GM11168 (cell line): ENCODE data around the gene AGBL5.

Source experiments
- in situ Hi-C: fragments of 300-500 bp; cut with MboI; formaldehyde crosslinking; loops from one replicate; pipeline ENCODE4 v1.12.0; 2022; ENCODE audit warnings: low sequenced_read_pairs; ENCODE audit not compliant: unreplicated experiment

The AGBL5 gene

DNA sequence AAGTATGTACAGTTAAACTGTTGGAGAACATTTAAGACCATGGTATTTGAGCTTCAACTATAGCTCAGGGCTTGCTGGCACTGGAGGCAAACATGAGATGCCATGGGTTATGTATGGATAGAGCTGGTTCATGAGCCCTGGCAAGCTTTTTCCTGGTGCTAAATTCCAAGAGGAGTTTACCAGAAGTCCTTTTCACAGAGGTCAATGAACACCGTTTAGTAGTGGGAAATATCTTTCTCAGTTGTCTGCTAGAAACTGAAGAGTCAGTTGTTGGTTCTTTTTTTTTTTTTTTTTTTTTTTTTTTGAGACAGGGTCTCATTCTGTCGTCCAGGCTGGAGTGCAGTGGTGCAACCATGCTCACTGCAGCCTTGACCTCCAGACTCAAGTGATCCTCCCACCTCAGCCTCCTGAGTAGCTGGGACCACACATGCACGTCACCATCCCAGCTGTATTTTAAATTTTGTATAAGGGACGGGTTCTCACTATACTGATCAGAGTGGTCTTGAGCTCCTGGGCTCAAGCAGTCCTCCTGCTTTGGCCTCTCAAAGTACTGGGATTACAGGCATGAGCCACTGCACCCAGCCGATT lies 36.4 kb downstream of the AGBL5 start:
- in situ Hi-C loops: no loop called here

DNA sequence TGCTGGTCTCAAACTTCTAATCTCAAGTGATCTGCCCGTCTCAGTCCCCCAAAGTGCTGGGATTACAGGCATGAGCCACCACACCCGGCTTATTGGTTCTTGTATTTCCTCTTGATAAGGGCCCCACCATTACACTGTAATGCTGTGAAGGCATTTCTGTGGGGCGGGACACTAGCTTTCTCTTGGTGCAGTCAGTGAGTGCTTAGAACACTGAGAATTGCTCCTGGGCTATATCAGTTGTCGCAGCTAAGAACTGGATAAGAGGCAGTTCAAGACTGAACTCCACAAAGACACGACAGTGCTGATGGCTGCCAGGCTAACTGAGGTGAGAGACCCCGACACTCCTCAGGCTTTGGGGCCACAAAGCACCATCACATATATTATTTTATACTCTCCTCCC lies 37.2 kb downstream of the AGBL5 start:
- in situ Hi-C loops: no loop called here

DNA sequence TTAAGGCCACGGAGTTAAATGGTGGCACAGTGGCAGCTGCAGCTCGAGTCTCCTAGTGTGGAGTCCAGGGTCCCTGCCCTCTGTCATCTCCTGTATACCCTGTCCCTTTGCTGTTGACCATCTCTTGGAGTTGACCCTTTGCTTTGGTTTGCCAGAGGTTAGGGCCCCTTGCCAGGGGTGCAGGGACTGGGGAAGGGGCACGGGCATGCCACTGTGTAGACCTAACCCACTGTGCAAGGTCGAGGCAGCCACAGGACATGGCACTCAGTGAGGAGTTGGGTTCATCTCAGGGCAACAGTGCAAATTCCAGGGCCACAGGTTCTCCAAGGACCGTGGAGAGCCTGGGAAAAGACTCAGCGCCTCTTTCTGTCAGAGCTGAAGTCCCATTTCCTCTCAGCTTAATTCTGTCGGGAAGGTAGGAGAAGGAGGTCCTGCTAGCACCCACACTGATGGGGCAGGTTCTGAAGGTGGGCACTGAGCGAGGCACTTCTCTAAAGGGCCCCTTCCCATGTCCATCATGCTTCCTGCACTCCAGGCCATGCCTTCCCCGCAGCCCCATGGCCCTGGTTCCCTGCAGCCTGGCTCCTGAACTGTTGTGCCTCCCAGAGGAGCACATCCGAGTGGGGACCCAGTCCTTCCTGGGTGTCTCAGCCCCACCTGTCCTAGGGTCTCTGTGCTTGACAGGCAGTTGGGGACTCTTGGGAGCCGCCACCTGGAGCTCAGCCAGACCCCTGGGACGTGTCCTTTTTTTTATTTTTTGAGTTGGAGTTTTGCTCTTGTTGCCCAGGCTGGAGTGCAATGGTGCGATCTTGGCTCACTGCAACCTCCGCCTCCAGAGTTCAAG lies 37.9 kb downstream of the AGBL5 start:
- in situ Hi-C loops: no loop called here

DNA sequence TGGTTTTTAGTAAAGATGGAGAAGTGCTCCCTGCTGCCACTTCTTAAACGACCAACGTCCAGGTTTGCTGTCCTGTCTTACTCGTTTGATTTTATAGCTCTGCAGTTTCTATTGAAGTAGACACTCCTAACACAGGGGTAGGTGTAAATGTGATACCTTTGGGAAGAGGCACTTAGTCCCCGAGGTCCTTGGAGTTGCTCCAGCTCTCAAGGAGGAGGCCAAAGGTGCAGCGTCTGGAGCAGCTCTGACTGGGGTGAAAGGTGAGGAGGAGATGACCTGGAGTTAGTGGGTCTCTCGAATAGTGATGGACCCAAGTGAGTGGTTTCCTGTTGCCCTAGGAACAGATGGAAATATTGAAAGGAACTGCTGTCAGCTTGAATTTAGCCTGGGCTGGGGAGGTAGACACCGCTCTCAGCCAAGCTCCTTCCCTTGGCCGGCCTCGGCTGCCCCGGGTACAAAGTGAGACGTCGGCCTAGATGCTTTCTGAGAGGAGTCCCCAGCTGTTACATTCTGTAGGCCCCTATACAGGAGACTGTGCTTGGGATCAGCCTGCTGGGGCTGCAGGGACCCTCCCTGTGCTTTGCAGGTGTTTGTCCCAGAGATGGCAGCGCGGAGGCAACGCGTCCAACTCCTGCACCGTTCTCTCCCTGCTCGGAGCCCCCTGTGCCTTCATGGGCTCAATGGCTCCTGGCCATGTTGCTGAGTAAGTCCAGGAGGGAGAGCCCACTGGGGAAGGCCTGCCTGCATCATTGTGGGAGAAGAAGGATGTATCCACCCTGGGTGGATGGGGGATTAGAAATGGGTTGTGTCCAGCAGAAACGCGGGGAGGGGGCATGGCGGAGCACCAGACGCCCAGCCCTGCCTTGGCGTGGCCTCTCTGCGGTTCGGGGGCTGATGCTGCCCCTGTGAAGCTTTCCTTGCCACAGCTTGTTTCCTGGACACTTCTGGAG lies 40.6 kb downstream of the AGBL5 start:
- in situ Hi-C loops: no loop called here

DNA sequence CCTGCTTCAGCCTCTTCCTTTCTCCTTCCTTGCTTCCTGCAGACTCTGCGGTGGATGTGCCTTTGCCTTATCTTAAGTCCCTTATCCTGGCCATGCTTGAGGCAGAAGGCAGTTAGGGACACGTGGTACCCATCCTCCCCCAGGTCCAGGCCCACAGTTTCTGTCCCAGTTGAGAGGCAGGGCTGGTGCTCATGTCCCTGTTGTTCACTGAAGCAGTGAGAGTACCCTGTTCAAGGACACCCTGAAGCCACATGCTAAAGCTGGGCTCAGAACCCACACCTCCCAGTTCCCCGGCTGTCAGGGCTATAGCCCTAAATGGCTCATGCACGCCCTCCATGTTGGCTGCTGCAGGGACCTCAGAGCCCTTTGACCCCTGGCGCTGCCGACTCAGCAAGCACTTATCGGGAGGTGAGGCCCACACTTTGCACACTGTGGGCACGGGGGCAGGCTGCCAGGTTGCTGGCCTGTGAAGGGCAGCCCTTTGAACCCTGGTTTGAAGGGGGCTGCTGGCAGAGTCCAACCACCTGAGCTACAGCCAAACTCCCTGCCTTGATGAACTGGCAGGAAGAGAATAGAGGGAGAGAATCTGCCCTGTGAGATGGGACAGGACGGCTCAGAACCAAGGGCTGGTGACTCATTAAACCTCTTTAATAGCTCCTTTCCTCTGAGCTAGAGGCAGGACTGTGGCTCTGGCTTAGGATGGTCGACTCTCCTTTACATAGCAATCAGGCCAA lies 41.4 kb downstream of the AGBL5 start:
- in situ Hi-C loops: no loop called here

DNA sequence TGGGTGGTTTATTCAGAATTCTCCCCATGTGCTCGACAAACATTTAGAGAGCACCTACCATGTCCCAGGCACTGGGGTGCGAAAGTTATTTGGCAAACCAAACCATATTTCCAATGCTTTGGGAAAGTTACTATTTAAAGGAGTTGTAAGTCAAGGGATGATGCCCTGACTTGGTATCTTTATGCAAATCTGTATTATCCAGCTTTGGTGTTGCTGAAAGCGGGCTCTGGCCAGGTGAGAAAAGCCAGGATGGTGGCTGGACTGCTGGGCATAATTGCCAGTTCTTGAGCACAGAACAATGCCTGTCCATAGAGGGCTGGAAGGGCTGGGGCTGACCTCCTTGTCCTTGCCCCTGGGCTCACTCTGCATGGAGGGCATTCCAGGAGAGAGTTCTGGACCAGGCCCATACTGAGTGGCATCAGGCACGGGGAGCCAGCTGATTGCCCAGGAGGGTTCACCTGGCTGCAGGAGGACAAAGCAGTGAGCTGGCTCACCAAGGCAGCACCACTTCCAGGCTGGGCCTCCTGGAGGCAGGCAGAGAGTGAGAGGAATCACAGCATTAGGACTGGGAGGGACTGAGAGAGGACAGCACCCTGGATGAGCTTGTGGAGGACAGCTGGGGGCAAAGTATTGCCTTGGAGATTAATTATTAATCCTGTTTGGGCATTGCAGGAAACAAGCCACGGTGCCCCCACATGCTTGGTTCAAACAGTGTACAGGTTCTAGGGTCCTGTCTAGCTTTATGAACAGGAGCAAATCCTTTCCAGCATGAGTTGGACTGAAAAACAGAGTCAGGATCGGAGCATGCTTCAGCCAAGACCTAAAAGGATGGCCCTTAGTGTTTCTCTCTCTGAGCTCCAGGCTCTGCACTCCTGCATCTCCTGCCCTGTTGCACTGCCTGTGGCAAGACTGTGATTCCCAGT lies 42.2 kb downstream of the AGBL5 start:
- in situ Hi-C loops: no loop called here

DNA sequence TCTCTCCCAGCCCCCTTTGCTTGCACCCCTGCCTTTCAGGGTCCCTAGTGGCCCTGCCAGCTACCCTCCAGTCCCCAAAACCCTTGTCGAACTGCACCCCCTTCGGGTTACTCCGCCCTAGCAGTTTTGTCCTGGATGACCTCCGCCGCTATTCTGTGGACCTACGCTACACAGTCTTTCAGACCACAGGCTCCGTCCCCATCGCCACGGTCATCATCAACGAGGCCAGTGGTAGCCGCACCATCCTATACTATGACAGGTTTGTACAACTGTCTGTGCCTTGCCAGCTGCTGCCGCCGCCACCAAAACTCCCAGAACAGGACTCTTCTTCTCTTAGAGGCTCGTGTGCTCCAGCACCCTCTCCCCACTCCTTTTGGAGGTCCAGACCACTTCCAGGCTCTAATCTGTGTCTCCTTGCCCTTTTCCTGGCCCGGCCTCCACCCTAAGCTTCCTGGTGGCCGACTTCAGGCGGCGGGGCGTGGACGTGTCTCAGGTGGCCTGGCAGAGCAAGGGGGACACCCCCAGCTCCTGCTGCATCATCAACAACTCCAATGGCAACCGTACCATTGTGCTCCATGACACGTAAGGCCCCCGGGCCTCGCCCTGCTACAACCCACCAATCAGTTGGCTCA lies 43.0 kb downstream of the AGBL5 start:
- in situ Hi-C loops: no loop called here

DNA sequence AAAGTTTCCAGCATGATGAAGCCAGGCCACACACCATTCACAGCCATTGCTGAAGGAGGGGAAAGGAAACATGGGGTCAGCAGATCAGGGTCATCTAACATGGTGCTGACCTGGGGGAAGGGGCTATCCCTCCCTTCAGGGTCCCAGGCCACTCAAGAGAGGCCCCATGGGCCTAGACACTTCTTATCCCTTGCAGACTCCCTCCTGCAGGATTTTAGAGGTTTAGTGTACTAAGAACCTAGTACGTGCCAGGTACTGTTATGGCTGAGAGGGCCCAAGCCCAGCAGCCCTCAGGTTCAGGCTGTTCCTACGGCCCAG lies 43.9 kb downstream of the AGBL5 start:
- in situ Hi-C loops: loop anchor here (5.0 kb wide), 1 partner anchor 102 kb away; no protein-coding TSS in a partner anchor

DNA sequence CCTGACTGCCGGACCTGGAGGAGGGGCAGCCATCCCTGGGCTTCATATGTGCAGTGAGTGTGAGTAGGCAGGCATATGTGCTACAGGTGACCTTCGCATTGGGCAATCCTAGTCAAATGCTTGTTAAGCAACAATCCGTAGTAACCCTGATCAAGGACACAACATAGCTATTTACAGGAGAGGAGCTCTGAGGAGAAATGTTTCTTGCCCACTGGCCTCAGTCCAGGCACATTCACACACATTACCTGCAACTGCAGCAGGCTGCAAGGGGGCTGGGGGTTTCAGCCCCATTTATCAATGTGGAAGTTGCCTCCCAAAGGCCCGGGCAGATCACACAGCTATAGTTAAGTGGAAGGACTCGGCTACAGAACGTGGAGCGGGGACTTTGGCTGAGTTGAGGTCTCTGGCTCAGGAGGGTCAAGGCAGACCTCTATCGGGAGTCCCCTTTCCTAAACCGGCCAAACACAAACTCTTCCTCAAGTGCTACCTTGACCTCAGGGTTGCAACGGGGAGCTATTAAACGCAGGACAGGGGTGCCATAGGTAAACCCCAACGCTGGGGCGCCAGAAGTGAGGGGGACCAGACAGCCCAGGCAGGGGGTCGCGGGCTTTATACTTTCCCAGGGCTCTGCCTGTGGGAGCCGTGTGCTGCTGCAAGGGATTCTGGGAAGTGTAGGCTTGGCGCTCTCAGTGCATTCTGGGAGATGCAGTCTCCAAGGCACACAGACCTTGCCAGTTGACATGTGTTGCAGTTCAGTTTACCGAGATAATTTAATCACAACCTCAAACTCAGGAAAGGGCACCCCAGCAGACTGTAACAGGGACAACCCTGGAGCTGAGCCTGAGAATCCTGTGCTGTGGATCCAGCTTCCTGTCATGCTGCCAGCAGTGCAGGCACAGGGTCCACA lies 44.5 kb downstream of the AGBL5 start:
- in situ Hi-C loops: loop anchor here (5.0 kb wide), 1 partner anchor 101 kb away; no protein-coding TSS in a partner anchor

DNA sequence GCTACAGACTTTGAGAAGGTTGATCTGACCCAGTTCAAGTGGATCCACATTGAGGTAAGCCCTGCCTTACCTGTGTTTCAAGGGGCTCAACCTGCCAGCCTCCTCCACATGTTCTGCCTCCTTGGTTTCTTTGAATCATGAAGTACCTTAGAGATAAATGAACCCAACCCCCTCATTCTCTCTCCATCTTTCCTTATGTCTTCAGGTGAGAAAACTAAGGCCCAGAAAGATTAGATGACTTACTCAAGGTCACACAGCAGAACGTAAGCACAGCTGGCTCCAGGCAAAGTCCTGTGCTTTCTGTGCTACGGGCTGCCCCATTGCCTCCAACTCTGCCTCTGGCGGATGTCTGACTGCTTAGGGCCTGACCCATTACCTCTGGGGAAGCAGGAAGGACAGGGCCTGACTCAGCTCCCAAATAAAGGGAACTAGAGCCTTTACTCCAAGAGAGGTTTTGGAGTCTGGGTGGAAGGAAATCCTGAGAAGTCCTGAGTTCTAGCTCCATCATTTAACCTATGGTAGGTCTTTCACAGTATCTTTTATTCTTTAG lies 45.4 kb downstream of the AGBL5 start:
- in situ Hi-C loops: loop anchor here (5.0 kb wide), 1 partner anchor 100 kb away; no protein-coding TSS in a partner anchor

DNA sequence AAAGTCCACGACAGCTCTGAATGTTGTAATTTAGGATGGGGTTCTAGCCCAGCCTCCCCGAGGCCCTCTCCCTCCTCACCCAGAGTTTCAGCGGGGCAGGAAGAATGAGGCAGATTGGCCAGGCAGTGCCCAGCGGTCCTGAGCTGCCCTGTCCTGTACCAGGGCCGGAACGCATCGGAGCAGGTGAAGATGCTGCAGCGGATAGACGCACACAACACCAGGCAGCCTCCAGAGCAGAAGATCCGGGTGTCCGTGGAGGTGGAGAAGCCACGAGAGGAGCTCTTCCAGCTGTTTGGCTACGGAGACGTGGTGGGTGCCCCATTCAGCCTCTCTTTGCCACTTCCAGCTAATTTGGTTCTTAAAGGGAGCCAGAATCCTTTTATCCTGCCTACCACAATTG lies 45.9 kb downstream of the AGBL5 start:
- in situ Hi-C loops: loop anchor here (5.0 kb wide), 1 partner anchor 100 kb away; no protein-coding TSS in a partner anchor

DNA sequence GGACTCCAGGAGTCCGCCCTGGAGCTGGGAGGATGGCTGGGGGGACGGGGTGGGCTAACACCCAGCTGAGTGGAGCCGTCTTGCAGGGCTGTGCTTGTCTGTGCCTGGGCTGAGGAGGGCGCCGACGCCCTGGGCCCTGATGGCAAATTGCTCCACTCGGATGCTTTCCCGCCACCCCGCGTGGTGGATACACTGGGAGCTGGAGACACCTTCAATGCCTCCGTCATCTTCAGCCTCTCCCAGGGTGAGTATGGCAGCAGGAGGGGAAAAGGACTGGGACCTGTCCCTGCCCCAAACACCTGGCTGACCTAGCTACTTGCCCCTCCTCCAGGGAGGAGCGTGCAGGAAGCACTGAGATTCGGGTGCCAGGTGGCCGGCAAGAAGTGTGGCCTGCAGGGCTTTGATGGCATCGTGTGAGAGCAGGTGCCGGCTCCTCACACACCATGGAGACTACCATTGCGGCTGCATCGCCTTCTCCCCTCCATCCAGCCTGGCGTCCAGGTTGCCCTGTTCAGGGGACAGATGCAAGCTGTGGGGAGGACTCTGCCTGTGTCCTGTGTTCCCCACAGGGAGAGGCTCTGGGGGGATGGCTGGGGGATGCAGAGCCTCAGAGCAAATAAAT lies 48.0 kb downstream of the AGBL5 start:
- in situ Hi-C loops: loop anchor here (5.0 kb wide), 1 partner anchor 98 kb away; no protein-coding TSS in a partner anchor

DNA sequence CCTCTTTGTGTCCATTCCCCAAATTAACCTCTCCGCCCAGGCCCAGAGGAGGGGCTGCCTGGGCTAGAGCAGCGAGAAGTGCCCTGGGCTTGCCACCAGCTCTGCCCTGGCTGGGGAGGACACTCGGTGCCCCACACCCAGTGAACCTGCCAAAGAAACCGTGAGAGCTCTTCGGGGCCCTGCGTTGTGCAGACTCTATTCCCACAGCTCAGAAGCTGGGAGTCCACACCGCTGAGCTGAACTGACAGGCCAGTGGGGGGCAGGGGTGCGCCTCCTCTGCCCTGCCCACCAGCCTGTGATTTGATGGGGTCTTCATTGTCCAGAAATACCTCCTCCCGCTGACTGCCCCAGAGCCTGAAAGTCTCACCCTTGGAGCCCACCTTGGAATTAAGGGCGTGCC lies 48.6 kb downstream of the AGBL5 start:
- in situ Hi-C loops: no loop called here

DNA sequence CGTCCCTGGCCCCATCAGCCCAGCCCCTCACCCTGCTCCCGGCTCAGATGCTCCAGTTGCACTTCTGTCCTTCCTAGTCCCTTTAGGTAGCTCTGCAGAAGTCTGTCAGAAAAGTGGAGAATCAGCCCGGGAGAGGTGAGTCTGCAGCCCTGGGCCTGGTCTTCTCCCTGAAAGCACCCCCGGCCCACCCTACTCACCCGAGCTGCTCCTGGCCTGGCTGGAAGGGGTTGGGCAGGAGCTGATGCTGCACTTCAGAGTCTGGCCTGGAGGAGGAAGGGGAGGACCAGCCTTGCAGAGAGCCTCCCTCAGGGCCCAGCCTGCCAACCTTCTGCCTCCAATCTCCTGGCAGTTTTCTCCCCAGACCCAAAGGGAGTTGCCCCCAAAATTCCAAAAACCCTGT lies 50.9 kb downstream of the AGBL5 start:
- in situ Hi-C loops: no loop called here

DNA sequence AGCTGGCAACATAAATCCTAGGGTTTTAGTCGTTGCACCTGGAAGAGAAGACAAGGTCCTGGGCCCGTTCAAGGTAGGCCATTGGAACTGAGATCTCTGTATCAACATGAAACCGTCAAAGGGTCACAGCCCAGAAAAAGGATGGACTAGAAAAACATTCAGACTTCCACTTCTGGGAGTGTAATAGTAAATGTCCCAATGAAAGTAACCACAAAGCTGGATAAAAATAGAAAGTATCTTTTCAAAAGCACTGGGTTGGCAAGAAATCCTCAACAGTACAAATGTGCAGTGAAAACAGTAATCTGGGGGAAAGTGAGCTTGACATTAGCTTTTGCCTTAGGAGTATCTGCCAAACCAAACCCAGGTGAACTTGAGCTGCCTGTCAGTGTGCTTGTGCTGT lies 54.5 kb downstream of the AGBL5 start:
- in situ Hi-C loops: no loop called here

DNA sequence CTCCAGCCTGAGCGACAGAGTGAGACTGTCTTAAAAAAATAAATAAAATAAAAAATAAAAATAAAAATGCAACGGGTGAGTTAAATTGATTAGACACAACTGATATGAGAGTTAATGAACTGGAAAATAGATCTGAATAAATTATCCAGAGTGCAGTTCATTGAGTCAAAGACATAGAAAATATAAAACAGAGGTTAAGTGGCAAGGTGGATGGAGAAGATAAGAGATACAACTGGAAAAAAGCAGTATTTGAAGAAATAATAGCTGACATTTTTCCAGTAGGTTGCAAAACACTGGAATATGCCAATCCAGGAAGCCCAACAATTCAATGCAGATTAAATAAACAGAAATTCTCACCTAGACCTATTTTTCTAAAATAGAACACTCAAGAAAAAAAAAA lies 56.8 kb downstream of the AGBL5 start:
- in situ Hi-C loops: no loop called here

DNA sequence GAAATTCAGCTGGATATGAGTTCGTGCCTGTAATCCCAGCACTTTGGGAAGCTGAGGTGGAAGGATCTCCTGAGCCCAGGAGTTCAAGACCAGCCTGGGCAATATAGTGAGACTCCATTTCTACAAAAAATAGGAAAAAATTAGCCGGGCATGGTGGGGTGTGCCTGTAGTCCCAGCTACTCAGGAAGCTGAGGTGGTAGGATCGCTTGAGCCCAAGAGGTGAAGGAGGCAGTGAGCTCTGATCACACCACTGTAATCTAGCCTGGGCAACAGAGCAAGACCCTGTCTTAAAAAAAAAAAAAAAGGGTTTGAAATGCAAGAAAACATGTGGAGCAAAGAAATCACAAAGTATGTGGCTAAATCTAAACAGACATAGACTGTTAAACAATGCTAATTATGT lies 57.6 kb downstream of the AGBL5 start:
- in situ Hi-C loops: no loop called here
